HEK293 (cell line): Measurements from ENCODE around the gene RBFOX2.
A peak's percentile ranks its signal among the peaks of the same experiment; 100 is the strongest.

Experiments
- KLF10 ChIP-seq: fragments of 450-650 bp; IDR thresholded peaks from 2 replicates; pipeline ENCODE4 v1.5.1; 2018; ENCODE audit warnings: missing biosample characterization, mild to moderate bottlenecking, missing genetic modification characterization
- KLF16 ChIP-seq: fragments of 450-650 bp; formaldehyde crosslinking; IDR thresholded peaks from 2 replicates; pipeline ENCODE4 v1.5.1; 2017; ENCODE audit warnings: missing biosample characterization, missing genetic modification characterization
- MYNN ChIP-seq: fragments of 450-650 bp; formaldehyde crosslinking; IDR thresholded peaks from 2 replicates; pipeline ENCODE4 v1.5.1; 2016; ENCODE audit warnings: missing biosample characterization, missing genetic modification characterization, borderline replicate concordance
- RBAK ChIP-seq: fragments of 450-650 bp; formaldehyde crosslinking; IDR thresholded peaks from 2 replicates; pipeline ENCODE4 v1.5.1; 2016; ENCODE audit warnings: missing biosample characterization, missing genetic modification characterization
- SCRT1 ChIP-seq: fragments of 450-650 bp; formaldehyde crosslinking; IDR thresholded peaks from 2 replicates; pipeline ENCODE4 v1.5.1; 2016; ENCODE audit warnings: missing biosample characterization, missing genetic modification characterization, borderline replicate concordance
- SP2 ChIP-seq: fragments of 450-650 bp; formaldehyde crosslinking; IDR thresholded peaks from 2 replicates; pipeline ENCODE4 v1.5.1; 2016; ENCODE audit warnings: missing biosample characterization, missing genetic modification characterization
- YY1 ChIP-seq: fragments of 450-650 bp; formaldehyde crosslinking; IDR thresholded peaks from 2 replicates; pipeline ENCODE4 v1.5.1; 2018; ENCODE audit warnings: missing biosample characterization, missing genetic modification characterization
- ZNF214 ChIP-seq: fragments of 450-650 bp; formaldehyde crosslinking; IDR thresholded peaks from 2 replicates; pipeline ENCODE4 v1.5.1; 2017; ENCODE audit warnings: missing biosample characterization, mild to moderate bottlenecking, missing genetic modification characterization, borderline replicate concordance
- ZNF221 ChIP-seq: fragments of 450-650 bp; formaldehyde crosslinking; IDR thresholded peaks from 2 replicates; pipeline ENCODE4 v1.5.1; 2017; ENCODE audit warnings: missing biosample characterization, missing genetic modification characterization, borderline replicate concordance
- ZNF23 ChIP-seq: fragments of 450-650 bp; formaldehyde crosslinking; IDR thresholded peaks from 2 replicates; pipeline ENCODE4 v1.5.1; 2016; ENCODE audit warnings: missing biosample characterization, missing genetic modification characterization, borderline replicate concordance
- ZNF248 ChIP-seq: fragments of 450-650 bp; formaldehyde crosslinking; IDR thresholded peaks from 2 replicates; pipeline ENCODE4 v1.5.1; 2017; ENCODE audit warnings: missing biosample characterization, missing genetic modification characterization
- ZNF501 ChIP-seq: fragments of 450-650 bp; formaldehyde crosslinking; IDR thresholded peaks from 2 replicates; pipeline ENCODE4 v1.5.1; 2016; ENCODE audit warnings: missing biosample characterization, missing genetic modification characterization
- ZNF529 ChIP-seq: fragments of 450-650 bp; formaldehyde crosslinking; IDR thresholded peaks from 2 replicates; pipeline ENCODE4 v1.5.1; 2017; ENCODE audit warnings: missing genetic modification characterization, missing biosample characterization; ENCODE audit not compliant: insufficient replicate concordance
- ZNF544 ChIP-seq: fragments of 450-650 bp; formaldehyde crosslinking; IDR thresholded peaks from 2 replicates; pipeline ENCODE4 v1.5.0; 2017; ENCODE audit warnings: missing biosample characterization, missing genetic modification characterization
- ZSCAN16 ChIP-seq: fragments of 450-650 bp; formaldehyde crosslinking; IDR thresholded peaks from 2 replicates; pipeline ENCODE4 v1.5.1; 2016; ENCODE audit warnings: missing biosample characterization, missing genetic modification characterization
- TF ChIP-seq, protein P1 (sequence below): fragments of 450-650 bp; formaldehyde crosslinking; IDR thresholded peaks from 2 replicates; pipeline ENCODE4 v1.5.1; 2016; ENCODE audit warnings: missing biosample characterization, missing genetic modification characterization
- TF ChIP-seq, protein P2 (sequence below): fragments of 450-650 bp; formaldehyde crosslinking; IDR thresholded peaks from 2 replicates; pipeline ENCODE4 v1.5.1; 2016; ENCODE audit warnings: missing biosample characterization, missing genetic modification characterization
- TF ChIP-seq, protein P3 (sequence below): fragments of 450-650 bp; formaldehyde crosslinking; IDR thresholded peaks from 2 replicates; pipeline ENCODE4 v1.5.1; 2017; ENCODE audit warnings: missing biosample characterization, missing genetic modification characterization
- TF ChIP-seq, protein P4 (sequence below): fragments of 450-650 bp; formaldehyde crosslinking; IDR thresholded peaks from 2 replicates; pipeline ENCODE4 v1.5.1; 2017; ENCODE audit warnings: missing biosample characterization, missing genetic modification characterization
- TF ChIP-seq, protein P5 (sequence below): fragments of 450-650 bp; formaldehyde crosslinking; IDR thresholded peaks from 2 replicates; pipeline ENCODE4 v1.5.1; 2016; ENCODE audit warnings: missing biosample characterization, missing genetic modification characterization, borderline replicate concordance
- TF ChIP-seq, protein P6 (sequence below): fragments of 450-650 bp; formaldehyde crosslinking; IDR thresholded peaks from 2 replicates; pipeline ENCODE4 v1.5.1; 2017; ENCODE audit warnings: missing biosample characterization, missing genetic modification characterization
- TF ChIP-seq, protein P7 (sequence below): fragments of 450-650 bp; formaldehyde crosslinking; IDR thresholded peaks from 2 replicates; pipeline ENCODE4 v1.5.1; 2016; ENCODE audit warnings: missing biosample characterization, missing genetic modification characterization

RBFOX2 gene

DNA sequence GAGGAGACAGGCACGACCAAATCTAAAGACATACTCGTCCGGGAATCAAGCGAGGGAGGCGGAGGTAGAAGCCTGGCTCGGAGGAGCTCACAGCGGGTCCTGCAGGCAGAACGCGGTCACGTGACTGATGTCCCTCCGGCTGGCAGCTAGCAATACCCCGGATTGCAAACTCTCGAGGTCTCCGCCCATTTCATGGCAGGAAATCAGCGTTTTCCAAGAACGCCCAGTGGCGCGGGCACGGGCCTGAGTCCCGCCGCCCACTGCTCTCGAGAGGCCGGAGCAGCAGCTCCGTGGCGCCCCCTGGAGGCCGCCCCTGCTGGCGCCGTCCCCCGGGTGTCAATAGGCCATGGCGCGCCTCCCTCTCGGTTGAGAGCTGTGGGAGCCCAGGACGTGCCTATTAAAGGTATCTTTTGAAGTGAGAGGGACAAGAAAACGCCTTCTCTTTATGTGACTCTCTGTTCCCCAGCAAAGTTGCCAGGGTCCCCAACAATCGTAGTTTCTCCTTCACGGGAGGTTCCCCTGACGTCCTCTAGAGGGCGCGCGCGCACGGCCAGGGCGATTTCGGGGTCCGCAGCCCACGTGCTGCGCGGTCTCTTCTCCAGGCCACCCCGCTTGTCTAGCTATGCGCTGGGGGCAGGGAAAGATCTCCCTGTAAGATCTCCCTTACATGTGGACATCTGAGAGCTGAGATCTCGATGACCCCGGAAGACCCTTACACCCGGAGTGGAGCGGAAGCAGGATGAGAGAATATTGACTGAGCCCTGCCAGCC lies 37.3 kb upstream of the RBFOX2 start (continued):
- TF ChIP-seq, protein P1, sequence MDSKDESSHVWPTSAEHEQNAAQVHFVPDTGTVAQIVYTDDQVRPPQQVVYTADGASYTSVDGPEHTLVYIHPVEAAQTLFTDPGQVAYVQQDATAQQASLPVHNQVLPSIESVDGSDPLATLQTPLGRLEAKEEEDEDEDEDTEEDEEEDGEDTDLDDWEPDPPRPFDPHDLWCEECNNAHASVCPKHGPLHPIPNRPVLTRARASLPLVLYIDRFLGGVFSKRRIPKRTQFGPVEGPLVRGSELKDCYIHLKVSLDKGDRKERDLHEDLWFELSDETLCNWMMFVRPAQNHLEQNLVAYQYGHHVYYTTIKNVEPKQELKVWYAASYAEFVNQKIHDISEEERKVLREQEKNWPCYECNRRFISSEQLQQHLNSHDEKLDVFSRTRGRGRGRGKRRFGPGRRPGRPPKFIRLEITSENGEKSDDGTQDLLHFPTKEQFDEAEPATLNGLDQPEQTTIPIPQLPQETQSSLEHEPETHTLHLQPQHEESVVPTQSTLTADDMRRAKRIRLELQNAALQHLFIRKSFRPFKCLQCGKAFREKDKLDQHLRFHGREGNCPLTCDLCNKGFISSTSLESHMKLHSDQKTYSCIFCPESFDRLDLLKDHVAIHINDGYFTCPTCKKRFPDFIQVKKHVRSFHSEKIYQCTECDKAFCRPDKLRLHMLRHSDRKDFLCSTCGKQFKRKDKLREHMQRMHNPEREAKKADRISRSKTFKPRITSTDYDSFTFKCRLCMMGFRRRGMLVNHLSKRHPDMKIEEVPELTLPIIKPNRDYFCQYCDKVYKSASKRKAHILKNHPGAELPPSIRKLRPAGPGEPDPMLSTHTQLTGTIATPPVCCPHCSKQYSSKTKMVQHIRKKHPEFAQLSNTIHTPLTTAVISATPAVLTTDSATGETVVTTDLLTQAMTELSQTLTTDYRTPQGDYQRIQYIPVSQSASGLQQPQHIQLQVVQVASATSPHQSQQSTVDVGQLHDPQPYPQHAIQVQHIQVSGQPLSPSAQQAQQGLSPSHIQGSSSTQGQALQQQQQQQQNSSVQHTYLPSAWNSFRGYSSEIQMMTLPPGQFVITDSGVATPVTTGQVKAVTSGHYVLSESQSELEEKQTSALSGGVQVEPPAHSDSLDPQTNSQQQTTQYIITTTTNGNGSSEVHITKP (tag by site-specific recombination) = peak; percentile 44
- TF ChIP-seq ZSCAN16 (tag by site-specific recombination) (no peak), ZNF214 (tag by site-specific recombination) (no peak), ZNF221 (tag by site-specific recombination) (no peak), RBAK (tag by site-specific recombination) (no peak), MYNN (no peak), KLF10 (tag by site-specific recombination) (no peak; the same call in 1 of the 2 replicates), SCRT1 (no peak), ZNF248 (tag by site-specific recombination) (no peak), ZNF529 (tag by site-specific recombination) (no peak), YY1 (tag by site-specific recombination) (peak; percentile 75), ZNF23 (tag by site-specific recombination) (no peak), SP2 (tag by site-specific recombination) (peak; percentile 83), ZNF544 (no peak), KLF16 (tag by site-specific recombination) (peak; percentile 79), ZNF501 (peak; percentile 69; the same call in 1 of the 2 replicates)
- TF ChIP-seq, protein P2, sequence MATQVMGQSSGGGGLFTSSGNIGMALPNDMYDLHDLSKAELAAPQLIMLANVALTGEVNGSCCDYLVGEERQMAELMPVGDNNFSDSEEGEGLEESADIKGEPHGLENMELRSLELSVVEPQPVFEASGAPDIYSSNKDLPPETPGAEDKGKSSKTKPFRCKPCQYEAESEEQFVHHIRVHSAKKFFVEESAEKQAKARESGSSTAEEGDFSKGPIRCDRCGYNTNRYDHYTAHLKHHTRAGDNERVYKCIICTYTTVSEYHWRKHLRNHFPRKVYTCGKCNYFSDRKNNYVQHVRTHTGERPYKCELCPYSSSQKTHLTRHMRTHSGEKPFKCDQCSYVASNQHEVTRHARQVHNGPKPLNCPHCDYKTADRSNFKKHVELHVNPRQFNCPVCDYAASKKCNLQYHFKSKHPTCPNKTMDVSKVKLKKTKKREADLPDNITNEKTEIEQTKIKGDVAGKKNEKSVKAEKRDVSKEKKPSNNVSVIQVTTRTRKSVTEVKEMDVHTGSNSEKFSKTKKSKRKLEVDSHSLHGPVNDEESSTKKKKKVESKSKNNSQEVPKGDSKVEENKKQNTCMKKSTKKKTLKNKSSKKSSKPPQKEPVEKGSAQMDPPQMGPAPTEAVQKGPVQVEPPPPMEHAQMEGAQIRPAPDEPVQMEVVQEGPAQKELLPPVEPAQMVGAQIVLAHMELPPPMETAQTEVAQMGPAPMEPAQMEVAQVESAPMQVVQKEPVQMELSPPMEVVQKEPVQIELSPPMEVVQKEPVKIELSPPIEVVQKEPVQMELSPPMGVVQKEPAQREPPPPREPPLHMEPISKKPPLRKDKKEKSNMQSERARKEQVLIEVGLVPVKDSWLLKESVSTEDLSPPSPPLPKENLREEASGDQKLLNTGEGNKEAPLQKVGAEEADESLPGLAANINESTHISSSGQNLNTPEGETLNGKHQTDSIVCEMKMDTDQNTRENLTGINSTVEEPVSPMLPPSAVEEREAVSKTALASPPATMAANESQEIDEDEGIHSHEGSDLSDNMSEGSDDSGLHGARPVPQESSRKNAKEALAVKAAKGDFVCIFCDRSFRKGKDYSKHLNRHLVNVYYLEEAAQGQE (tag by site-specific recombination) = no peak
- TF ChIP-seq, protein P3, sequence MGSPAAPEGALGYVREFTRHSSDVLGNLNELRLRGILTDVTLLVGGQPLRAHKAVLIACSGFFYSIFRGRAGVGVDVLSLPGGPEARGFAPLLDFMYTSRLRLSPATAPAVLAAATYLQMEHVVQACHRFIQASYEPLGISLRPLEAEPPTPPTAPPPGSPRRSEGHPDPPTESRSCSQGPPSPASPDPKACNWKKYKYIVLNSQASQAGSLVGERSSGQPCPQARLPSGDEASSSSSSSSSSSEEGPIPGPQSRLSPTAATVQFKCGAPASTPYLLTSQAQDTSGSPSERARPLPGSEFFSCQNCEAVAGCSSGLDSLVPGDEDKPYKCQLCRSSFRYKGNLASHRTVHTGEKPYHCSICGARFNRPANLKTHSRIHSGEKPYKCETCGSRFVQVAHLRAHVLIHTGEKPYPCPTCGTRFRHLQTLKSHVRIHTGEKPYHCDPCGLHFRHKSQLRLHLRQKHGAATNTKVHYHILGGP (tag by site-specific recombination) = peak; percentile 90
- TF ChIP-seq, protein P4, sequence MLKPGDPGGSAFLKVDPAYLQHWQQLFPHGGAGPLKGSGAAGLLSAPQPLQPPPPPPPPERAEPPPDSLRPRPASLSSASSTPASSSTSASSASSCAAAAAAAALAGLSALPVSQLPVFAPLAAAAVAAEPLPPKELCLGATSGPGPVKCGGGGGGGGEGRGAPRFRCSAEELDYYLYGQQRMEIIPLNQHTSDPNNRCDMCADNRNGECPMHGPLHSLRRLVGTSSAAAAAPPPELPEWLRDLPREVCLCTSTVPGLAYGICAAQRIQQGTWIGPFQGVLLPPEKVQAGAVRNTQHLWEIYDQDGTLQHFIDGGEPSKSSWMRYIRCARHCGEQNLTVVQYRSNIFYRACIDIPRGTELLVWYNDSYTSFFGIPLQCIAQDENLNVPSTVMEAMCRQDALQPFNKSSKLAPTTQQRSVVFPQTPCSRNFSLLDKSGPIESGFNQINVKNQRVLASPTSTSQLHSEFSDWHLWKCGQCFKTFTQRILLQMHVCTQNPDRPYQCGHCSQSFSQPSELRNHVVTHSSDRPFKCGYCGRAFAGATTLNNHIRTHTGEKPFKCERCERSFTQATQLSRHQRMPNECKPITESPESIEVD (tag by site-specific recombination) = 0 out of 2 replicates have a peak, but pooled peaks have one; percentile 32
- TF ChIP-seq, protein P5, sequence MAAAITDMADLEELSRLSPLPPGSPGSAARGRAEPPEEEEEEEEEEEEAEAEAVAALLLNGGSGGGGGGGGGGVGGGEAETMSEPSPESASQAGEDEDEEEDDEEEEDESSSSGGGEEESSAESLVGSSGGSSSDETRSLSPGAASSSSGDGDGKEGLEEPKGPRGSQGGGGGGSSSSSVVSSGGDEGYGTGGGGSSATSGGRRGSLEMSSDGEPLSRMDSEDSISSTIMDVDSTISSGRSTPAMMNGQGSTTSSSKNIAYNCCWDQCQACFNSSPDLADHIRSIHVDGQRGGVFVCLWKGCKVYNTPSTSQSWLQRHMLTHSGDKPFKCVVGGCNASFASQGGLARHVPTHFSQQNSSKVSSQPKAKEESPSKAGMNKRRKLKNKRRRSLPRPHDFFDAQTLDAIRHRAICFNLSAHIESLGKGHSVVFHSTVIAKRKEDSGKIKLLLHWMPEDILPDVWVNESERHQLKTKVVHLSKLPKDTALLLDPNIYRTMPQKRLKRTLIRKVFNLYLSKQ = no peak
- TF ChIP-seq, protein P6, sequence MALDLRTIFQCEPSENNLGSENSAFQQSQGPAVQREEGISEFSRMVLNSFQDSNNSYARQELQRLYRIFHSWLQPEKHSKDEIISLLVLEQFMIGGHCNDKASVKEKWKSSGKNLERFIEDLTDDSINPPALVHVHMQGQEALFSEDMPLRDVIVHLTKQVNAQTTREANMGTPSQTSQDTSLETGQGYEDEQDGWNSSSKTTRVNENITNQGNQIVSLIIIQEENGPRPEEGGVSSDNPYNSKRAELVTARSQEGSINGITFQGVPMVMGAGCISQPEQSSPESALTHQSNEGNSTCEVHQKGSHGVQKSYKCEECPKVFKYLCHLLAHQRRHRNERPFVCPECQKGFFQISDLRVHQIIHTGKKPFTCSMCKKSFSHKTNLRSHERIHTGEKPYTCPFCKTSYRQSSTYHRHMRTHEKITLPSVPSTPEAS = peak; percentile 55; the same call in 1 of the 2 replicates
- TF ChIP-seq, protein P7, sequence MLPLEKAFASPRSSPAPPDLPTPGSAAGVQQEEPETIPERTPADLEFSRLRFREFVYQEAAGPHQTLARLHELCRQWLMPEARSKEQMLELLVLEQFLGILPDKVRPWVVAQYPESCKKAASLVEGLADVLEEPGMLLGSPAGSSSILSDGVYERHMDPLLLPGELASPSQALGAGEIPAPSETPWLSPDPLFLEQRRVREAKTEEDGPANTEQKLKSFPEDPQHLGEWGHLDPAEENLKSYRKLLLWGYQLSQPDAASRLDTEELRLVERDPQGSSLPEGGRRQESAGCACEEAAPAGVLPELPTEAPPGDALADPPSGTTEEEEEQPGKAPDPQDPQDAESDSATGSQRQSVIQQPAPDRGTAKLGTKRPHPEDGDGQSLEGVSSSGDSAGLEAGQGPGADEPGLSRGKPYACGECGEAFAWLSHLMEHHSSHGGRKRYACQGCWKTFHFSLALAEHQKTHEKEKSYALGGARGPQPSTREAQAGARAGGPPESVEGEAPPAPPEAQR = no peak
